OCI-LY7 (cell line): ENCODE results near the gene PCDHGC4.

Source experiments
- CTCF ChIP-seq: fragments of 200-600 bp; sonication (generic); conservative IDR thresholded peaks from 2 replicates; pipeline ENCODE4 v1.5.1; 2014; ENCODE audit warnings: mild to moderate bottlenecking, antibody characterized with exemption, low read length, moderate library complexity, mixed read lengths
- EZH2phosphoT487 ChIP-seq: fragments of 200-600 bp; sonication (generic); IDR thresholded peaks from 2 replicates; pipeline ENCODE4 v1.6.1; 2018; ENCODE audit warnings: low read depth, borderline replicate concordance, mild to moderate bottlenecking, mixed run types, antibody characterized with exemption, low read length, moderate library complexity, mixed read lengths

- TF ChIP-seq CTCF (no peak), EZH2phosphoT487 (no peak)
Observed at GRCh38 chr5:141495453-141495811, 10.6 kb downstream of the PCDHGC4 start.
